DOHH2 (cell line): Measurements from ENCODE around the gene CFTR.
"Not testable (repeated sequence)": the region's sequence is repeated elsewhere in the genome, so short reads cannot be mapped to it uniquely, and the experiment has no call there.

Experiments used
- H3F3A ChIP-seq: fragments of 200-600 bp; sonication (generic), shearing (Covaris generic); 2 replicates; pipeline ENCODE4 v1.6.0; 2016; ENCODE audit warnings: antibody characterized with exemption, mild to moderate bottlenecking; ENCODE audit not compliant: control insufficient read depth, insufficient read depth
- H3K27ac ChIP-seq: fragments of 200-600 bp; sonication (generic); 2 replicates; pipeline ENCODE4 v1.5.1; 2014; ENCODE audit warnings: low read depth, mild to moderate bottlenecking, low read length, moderate library complexity
- H3K27me3 ChIP-seq: fragments of 200-600 bp; sonication (generic); 2 replicates; pipeline ENCODE4 v1.6.1; 2014; ENCODE audit warnings: mild to moderate bottlenecking, low read length, mixed read lengths; ENCODE audit not compliant: control insufficient read depth
- H3K36me3 ChIP-seq: fragments of 200-600 bp; sonication (generic); 2 replicates; pipeline ENCODE4 v1.6.1; 2014; ENCODE audit warnings: mild to moderate bottlenecking, low read length, moderate library complexity, mixed read lengths; ENCODE audit not compliant: control insufficient read depth
- H3K4me1 ChIP-seq: fragments of 200-600 bp; sonication (generic); 2 replicates; pipeline ENCODE4 v1.6.1; 2014; ENCODE audit warnings: mild to moderate bottlenecking, low read length, mixed read lengths; ENCODE audit not compliant: control insufficient read depth
- H3K4me2 ChIP-seq: fragments of 200-600 bp; sonication (generic); 2 replicates; pipeline ENCODE4 v1.6.0; 2014; ENCODE audit warnings: mild to moderate bottlenecking, low read length, moderate library complexity
- H3K4me3 ChIP-seq: fragments of 200-600 bp; sonication (generic); 2 replicates; pipeline ENCODE4 v1.5.1; 2014; ENCODE audit warnings: mild to moderate bottlenecking, low read length, mixed read lengths
- H3K79me2 ChIP-seq: fragments of 200-600 bp; sonication (generic); 2 replicates; pipeline ENCODE4 v1.6.1; 2014; ENCODE audit warnings: mild to moderate bottlenecking, low read length, mixed read lengths; ENCODE audit not compliant: control insufficient read depth
- H3K9me2 ChIP-seq: fragments of 200-600 bp; sonication (generic); replicated peaks from 2 replicates; pipeline ENCODE4 v1.6.1; 2014; ENCODE audit warnings: mild to moderate bottlenecking, low read length, mixed read lengths; ENCODE audit not compliant: control insufficient read depth
- H3K9me3 ChIP-seq: fragments of 200-600 bp; sonication (generic); 2 replicates; pipeline ENCODE4 v1.6.1; 2014; ENCODE audit warnings: antibody characterized with exemption, low read length, mixed read lengths; ENCODE audit not compliant: control insufficient read depth, insufficient read depth
- H4K20me1 ChIP-seq: fragments of 200-600 bp; sonication (generic); 2 replicates; pipeline ENCODE4 v1.6.0; 2014; ENCODE audit warnings: low read depth, mild to moderate bottlenecking, antibody characterized with exemption, low read length, moderate library complexity; ENCODE audit not compliant: control insufficient read depth, insufficient read depth
- EZH2phosphoT487 ChIP-seq: fragments of 200-600 bp; sonication (generic); IDR thresholded peaks from 2 replicates; pipeline ENCODE4 v1.6.1; 2017; ENCODE audit warnings: borderline replicate concordance, mild to moderate bottlenecking, antibody characterized with exemption, low read length, moderate library complexity, mixed read lengths
- TF ChIP-seq, protein P1 (sequence below): fragments of 200-600 bp; sonication (generic); IDR thresholded peaks from one replicate; pipeline ENCODE4 v1.5.1; 2014; ENCODE audit warnings: antibody characterized with exemption, mild to moderate bottlenecking, low read depth, low read length; ENCODE audit not compliant: poor library complexity, severe bottlenecking

The CFTR gene

DNA sequence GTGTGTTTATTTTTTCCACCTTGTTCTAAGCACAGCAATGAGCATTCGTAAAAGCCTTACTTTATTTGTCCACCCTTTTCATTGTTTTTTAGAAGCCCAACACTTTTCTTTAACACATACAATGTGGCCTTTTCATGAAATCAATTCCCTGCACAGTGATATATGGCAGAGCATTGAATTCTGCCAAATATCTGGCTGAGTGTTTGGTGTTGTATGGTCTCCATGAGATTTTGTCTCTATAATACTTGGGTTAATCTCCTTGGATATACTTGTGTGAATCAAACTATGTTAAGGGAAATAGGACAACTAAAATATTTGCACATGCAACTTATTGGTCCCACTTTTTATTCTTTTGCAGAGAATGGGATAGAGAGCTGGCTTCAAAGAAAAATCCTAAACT, 28.9 kb downstream of the CFTR start:
- Histone ChIP-seq H3K27ac (no peak overlapping the region), H3K4me3 (no peak overlapping the region)

DNA sequence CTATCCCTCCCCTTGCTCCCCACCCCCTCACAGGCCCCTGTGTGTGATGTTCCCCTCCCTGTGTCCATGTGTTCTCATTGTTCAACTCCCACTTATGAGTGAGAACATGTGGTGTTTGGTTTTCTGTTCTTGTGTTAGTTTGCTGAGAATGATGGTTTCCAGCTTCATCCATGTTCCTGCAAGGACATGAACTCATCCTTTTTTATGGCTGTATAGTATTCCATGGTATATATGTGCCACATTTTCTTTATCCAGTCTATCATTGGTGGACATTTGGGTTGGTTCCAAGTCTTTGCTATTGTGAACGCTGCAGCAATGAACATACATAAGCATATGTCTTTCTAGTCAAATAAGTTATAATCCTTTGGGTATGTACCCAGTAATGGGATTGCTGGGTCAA, 37.4 kb downstream of the CFTR start:
- not testable (repeated sequence) for H3F3A ChIP-seq, H3K27ac ChIP-seq, H3K36me3 ChIP-seq, H3K4me1 ChIP-seq, H3K79me2 ChIP-seq, H3K9me3 ChIP-seq, H3K27me3 ChIP-seq, H3K4me2 ChIP-seq, H3K4me3 ChIP-seq, H4K20me1 ChIP-seq, H3K9me2 ChIP-seq

More for the DNA sequence above, 28.9 kb downstream of the CFTR start:
- Histone ChIP-seq H4K20me1 (no peaks in the 10 kb centered on the region), H3K4me1 (no peaks in the 10 kb centered on the region), H3K9me2 (no peaks in the 10 kb centered on the region; the same call in 1 of the 2 replicates), H3F3A (no peaks in the 10 kb centered on the region), H3K4me2 (no peak overlapping the region), H3K36me3 (no peaks in the 10 kb centered on the region), H3K79me2 (no peaks in the 10 kb centered on the region), H3K27me3 (no peaks in the 10 kb centered on the region), H3K9me3 (no peaks in the 10 kb centered on the region)
- TF ChIP-seq, protein P1, sequence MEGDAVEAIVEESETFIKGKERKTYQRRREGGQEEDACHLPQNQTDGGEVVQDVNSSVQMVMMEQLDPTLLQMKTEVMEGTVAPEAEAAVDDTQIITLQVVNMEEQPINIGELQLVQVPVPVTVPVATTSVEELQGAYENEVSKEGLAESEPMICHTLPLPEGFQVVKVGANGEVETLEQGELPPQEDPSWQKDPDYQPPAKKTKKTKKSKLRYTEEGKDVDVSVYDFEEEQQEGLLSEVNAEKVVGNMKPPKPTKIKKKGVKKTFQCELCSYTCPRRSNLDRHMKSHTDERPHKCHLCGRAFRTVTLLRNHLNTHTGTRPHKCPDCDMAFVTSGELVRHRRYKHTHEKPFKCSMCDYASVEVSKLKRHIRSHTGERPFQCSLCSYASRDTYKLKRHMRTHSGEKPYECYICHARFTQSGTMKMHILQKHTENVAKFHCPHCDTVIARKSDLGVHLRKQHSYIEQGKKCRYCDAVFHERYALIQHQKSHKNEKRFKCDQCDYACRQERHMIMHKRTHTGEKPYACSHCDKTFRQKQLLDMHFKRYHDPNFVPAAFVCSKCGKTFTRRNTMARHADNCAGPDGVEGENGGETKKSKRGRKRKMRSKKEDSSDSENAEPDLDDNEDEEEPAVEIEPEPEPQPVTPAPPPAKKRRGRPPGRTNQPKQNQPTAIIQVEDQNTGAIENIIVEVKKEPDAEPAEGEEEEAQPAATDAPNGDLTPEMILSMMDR: no peak
- TF ChIP-seq EZH2phosphoT487: no peak

DNA sequence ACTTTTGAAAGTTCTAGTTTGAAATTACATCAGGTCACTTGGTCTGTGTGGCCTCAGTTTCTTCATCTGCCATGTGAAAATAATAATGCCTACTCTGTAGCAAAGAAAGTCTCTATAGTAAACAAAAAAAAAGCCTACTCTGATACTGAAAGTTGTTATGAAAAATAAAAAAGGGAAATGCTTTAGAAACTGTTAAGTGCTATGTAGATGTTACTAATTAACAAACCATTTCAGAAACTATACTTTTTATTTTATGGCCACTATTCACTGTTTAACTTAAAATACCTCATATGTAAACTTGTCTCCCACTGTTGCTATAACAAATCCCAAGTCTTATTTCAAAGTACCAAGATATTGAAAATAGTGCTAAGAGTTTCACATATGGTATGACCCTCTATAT, 50.6 kb downstream of the CFTR start:
- Histone ChIP-seq H4K20me1 (no peaks in the 10 kb centered on the region), H3K9me2 (no peaks in the 10 kb centered on the region), H3K4me3 (no peak overlapping the region), H3K9me3 (no peaks in the 10 kb centered on the region), H3K27me3 (no peaks in the 10 kb centered on the region), H3F3A (no peaks in the 10 kb centered on the region), H3K79me2 (no peaks in the 10 kb centered on the region), H3K4me1 (no peaks in the 10 kb centered on the region), H3K4me2 (no peak overlapping the region), H3K36me3 (no peaks in the 10 kb centered on the region), H3K27ac (no peak overlapping the region)
- no peak for TF ChIP-seq EZH2phosphoT487
- TF ChIP-seq, protein P1: no peak

DNA sequence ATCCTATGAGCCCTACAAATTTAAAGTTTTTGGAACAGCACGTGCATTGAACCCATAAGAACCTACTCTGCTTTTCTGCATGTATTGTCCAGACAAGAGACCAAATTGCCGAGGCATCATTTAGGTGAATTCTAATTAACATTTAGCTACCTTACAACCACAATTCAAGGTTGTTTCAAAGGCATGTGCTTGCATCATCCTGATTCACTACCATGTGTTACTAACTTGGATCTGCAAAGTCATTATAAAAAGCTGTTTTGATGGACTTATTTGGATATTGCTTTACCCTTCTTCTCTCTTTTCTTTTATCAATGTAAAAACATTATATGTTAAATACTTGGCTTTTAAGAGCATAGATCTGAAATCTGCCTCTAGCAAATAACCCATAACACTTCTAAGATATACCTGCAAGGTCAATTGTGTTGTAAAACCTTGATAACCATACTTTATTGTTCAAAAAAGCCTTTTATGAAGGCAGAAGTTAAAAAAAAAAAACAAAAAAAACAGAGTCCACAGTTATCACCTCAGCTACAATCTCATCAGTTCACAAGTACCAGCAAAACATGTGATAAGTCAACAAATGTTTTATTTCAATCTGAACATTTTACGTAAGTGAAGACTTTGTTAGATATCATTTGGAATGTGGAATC, 51.9 kb downstream of the CFTR start:
- Histone ChIP-seq H3K9me3 (no peaks in the 10 kb centered on the region), H4K20me1 (no peaks in the 10 kb centered on the region), H3K9me2 (no peaks in the 10 kb centered on the region), H3K27me3 (no peaks in the 10 kb centered on the region), H3K4me1 (no peaks in the 10 kb centered on the region), H3F3A (no peaks in the 10 kb centered on the region), H3K79me2 (no peaks in the 10 kb centered on the region), H3K4me2 (no peak overlapping the region), H3K4me3 (no peak overlapping the region), H3K36me3 (no peaks in the 10 kb centered on the region), H3K27ac (no peak overlapping the region)
- TF ChIP-seq, protein P1: no peak
- TF ChIP-seq EZH2phosphoT487: no peak
